ENCODE measurements around the gene RPL36AL.
A peak's percentile ranks its signal among the peaks of the same experiment; 100 is the strongest.

The RPL36AL gene

DNA sequence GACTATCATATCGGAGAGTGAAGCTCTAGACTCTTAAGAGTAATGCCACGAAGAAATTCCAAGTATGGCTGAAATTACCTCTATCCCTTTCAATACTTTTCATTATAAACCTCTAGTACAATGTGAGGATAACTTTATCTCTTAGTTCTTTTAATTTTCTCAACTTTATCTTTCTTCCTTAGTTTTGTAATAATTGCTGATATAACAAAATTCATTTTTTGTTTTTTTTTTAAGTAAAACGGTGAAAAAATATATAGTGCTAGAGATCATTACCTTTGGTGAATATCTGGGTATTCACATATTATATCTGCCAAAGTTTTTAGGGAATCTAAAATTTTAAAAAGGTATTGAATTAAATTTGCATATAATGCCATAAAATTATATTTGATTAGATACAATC lies 34.1 kb upstream of the RPL36AL start:
- H3K27me3 ChIP-seq (ENCODE audit: control insufficient read depth in 1 of 2, insufficient read depth in 1 of 2, low read length in 2 of 2): no peaks in the 10 kb centered on the region
- H3K9me3 ChIP-seq (ENCODE audit: control insufficient read depth, low read length): no peaks in the 10 kb centered on the region
- H2AK5ac ChIP-seq (ENCODE audit: low read length, severe bottlenecking): no peak overlapping the region
- H3K4me3 ChIP-seq (ENCODE audit: insufficient read depth in 1 of 2, low read depth in 1 of 2, low read length in 2 of 2): no peak overlapping the region
- WGBS: no CpG with 5 or more reads among the region's 3 CpGs
- H3K4ac ChIP-seq (ENCODE audit: low read depth in 1 of 2, low read length in 2 of 2): no peak overlapping the region
- no peak overlapping the region for H3K23ac ChIP-seq (ENCODE audit: low read length in 2 of 2)
- H3K9ac ChIP-seq (ENCODE audit: low read length): no peak overlapping the region
- no peak overlapping the region for H3K27ac ChIP-seq (ENCODE audit: low read length, poor library complexity, severe bottlenecking)
- DNase-seq: no peak
- no peak overlapping the region for H2BK120ac ChIP-seq (ENCODE audit: low read depth, low read length)
- H2BK5ac ChIP-seq (ENCODE audit: low read depth, low read length, poor library complexity, severe bottlenecking): no peak overlapping the region
- no peak overlapping the region for H4K91ac ChIP-seq (ENCODE audit: low read length)
- no peak overlapping the region for H2BK12ac ChIP-seq (ENCODE audit: low read length in 2 of 2)
- no peak overlapping the region for H4K8ac ChIP-seq (ENCODE audit: low read length)
- H3K36me3 ChIP-seq (ENCODE audit: control insufficient read depth in 1 of 2, insufficient read depth in 2 of 2, low read depth in 1 of 2, low read length in 2 of 2): peaks cover 0 to 11% of the 10 kb centered on the region in 2 experiments
- no peak overlapping the region for H2AFZ ChIP-seq (ENCODE audit: low read depth, low read length)
- H2BK15ac ChIP-seq (ENCODE audit: low read depth, poor library complexity, severe bottlenecking): no peak overlapping the region
- no peak overlapping the region for H3K18ac ChIP-seq (ENCODE audit: low read depth in 1 of 2, low read length in 2 of 2)
- H3K4me2 ChIP-seq (ENCODE audit: low read length, poor library complexity, severe bottlenecking): no peak overlapping the region
- no peak overlapping the region for H3K14ac ChIP-seq (ENCODE audit: low read length in 2 of 2)
- peaks cover 5% of the 10 kb centered on the region for H3K79me1 ChIP-seq (replicated peaks; ENCODE audit: low read length, poor library complexity, severe bottlenecking)
- H3K4me1 ChIP-seq (ENCODE audit: control insufficient read depth, insufficient read depth, low read depth, low read length): peaks cover 3% of the 10 kb centered on the region

DNA sequence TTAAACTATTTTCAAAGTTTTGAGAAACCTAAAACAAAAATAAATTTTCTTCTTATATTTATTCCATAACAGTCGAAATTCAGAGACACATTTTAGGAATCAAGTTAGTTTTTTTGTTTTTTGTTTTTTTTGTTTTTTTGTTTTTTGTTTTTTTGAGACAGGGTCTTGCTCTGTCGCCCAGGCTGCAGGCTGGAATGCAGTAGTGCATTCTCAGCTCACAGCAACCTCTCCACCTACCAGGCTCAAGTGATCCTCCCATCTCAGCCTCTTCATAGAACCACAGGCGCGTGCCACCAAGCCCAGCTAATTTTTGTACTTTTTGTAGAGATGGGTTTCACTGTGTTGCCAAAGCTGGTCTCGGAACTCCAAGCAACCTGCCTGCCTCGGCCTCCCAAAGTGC lies 33.1 kb upstream of the RPL36AL start:
- Histone ChIP-seq H3K4me2 (ENCODE audit: low read length, poor library complexity, severe bottlenecking) (no peak overlapping the region), H3K23ac (ENCODE audit: low read length in 2 of 2) (no peak overlapping the region), H4K91ac (ENCODE audit: low read length) (no peak overlapping the region), H3K4me1 (ENCODE audit: control insufficient read depth, insufficient read depth, low read depth, low read length) (peaks cover 3% of the 10 kb centered on the region), H2BK12ac (ENCODE audit: low read length in 2 of 2) (no peak overlapping the region), H2AK5ac (ENCODE audit: low read length, severe bottlenecking) (no peak overlapping the region), H3K27me3 (ENCODE audit: control insufficient read depth in 1 of 2, insufficient read depth in 1 of 2, low read length in 2 of 2) (no peaks in the 10 kb centered on the region), H3K9me3 (ENCODE audit: control insufficient read depth, low read length) (no peaks in the 10 kb centered on the region), H2AFZ (ENCODE audit: low read depth, low read length) (no peak overlapping the region), H2BK120ac (ENCODE audit: low read depth, low read length) (no peak overlapping the region), H4K8ac (ENCODE audit: low read length) (no peak overlapping the region), H3K79me1 (replicated peaks; ENCODE audit: low read length, poor library complexity, severe bottlenecking) (peaks cover 7% of the 10 kb centered on the region), H3K4ac (ENCODE audit: low read depth in 1 of 2, low read length in 2 of 2) (no peak overlapping the region), H3K14ac (ENCODE audit: low read length in 2 of 2) (no peak overlapping the region), H3K18ac (ENCODE audit: low read depth in 1 of 2, low read length in 2 of 2) (no peak overlapping the region), H3K27ac (ENCODE audit: low read length, poor library complexity, severe bottlenecking) (no peak overlapping the region), H3K9ac (ENCODE audit: low read length) (no peak overlapping the region), H3K4me3 (ENCODE audit: insufficient read depth in 1 of 2, low read depth in 1 of 2, low read length in 2 of 2) (no peak overlapping the region), H2BK5ac (ENCODE audit: low read depth, low read length, poor library complexity, severe bottlenecking) (no peak overlapping the region), H3K36me3 (ENCODE audit: control insufficient read depth in 1 of 2, insufficient read depth in 2 of 2, low read depth in 1 of 2, low read length in 2 of 2) (peaks cover 0 to 11% of the 10 kb centered on the region in 2 experiments), H2BK15ac (ENCODE audit: low read depth, poor library complexity, severe bottlenecking) (no peak overlapping the region)
- DNase-seq: no peak
- WGBS: 100% methylated on average over 2 of the region's 6 CpGs

DNA sequence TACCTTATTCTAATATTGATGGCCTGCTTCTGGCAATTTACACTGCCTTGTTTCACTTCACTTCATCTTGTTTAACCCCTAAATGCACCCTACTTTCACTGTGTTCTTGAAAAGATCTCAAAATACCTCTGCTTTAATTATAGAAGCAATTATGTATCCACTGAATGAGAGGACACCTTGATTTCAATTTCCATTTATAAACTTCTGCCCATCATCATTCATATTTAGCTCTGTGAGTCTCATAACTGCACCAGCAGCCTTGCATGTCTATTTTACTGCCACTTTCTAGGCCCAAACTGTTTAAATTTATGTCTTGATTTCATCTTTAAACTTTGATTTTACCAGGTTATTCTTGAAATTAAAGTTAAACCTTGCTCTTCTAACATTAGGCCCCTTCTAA lies 21.7 kb upstream of the RPL36AL start:
- no peak overlapping the region for H3K14ac ChIP-seq (ENCODE audit: low read length in 2 of 2)
- no peak overlapping the region for H3K4me3 ChIP-seq (ENCODE audit: insufficient read depth in 1 of 2, low read depth in 1 of 2, low read length in 2 of 2)
- no peaks in the 10 kb centered on the region for H3K9me3 ChIP-seq (ENCODE audit: control insufficient read depth, low read length)
- no peak overlapping the region for H2BK5ac ChIP-seq (ENCODE audit: low read depth, low read length, poor library complexity, severe bottlenecking)
- H3K18ac ChIP-seq (ENCODE audit: low read depth in 1 of 2, low read length in 2 of 2): no peak overlapping the region
- no peak overlapping the region for H2AFZ ChIP-seq (ENCODE audit: low read depth, low read length)
- no peaks in the 10 kb centered on the region for H3K27me3 ChIP-seq (ENCODE audit: control insufficient read depth in 1 of 2, insufficient read depth in 1 of 2, low read length in 2 of 2)
- peak overlapping the region; percentile 31 for H3K27ac ChIP-seq (ENCODE audit: low read length, poor library complexity, severe bottlenecking)
- DNase-seq: no peak
- H3K23ac ChIP-seq (ENCODE audit: low read length in 2 of 2): no peak overlapping the region
- no peak overlapping the region for H2BK120ac ChIP-seq (ENCODE audit: low read depth, low read length)
- no peak overlapping the region for H3K4ac ChIP-seq (ENCODE audit: low read depth in 1 of 2, low read length in 2 of 2)
- no peak overlapping the region for H2BK12ac ChIP-seq (ENCODE audit: low read length in 2 of 2)
- no peak overlapping the region for H4K8ac ChIP-seq (ENCODE audit: low read length)
- H3K4me1 ChIP-seq (ENCODE audit: control insufficient read depth, insufficient read depth, low read depth, low read length): peaks cover 1% of the 10 kb centered on the region
- no peak overlapping the region for H4K91ac ChIP-seq (ENCODE audit: low read length)
- H3K9ac ChIP-seq (ENCODE audit: low read length): peak overlapping the region; percentile 30
- H2BK15ac ChIP-seq (ENCODE audit: low read depth, poor library complexity, severe bottlenecking): no peak overlapping the region
- H3K79me1 ChIP-seq (replicated peaks; ENCODE audit: low read length, poor library complexity, severe bottlenecking): peaks cover 20% of the 10 kb centered on the region
- H3K4me2 ChIP-seq (ENCODE audit: low read length, poor library complexity, severe bottlenecking): no peak overlapping the region
- peaks cover 7 to 44% of the 10 kb centered on the region in 2 experiments for H3K36me3 ChIP-seq (ENCODE audit: control insufficient read depth in 1 of 2, insufficient read depth in 2 of 2, low read depth in 1 of 2, low read length in 2 of 2)
- H2AK5ac ChIP-seq (ENCODE audit: low read length, severe bottlenecking): no peak overlapping the region

DNA sequence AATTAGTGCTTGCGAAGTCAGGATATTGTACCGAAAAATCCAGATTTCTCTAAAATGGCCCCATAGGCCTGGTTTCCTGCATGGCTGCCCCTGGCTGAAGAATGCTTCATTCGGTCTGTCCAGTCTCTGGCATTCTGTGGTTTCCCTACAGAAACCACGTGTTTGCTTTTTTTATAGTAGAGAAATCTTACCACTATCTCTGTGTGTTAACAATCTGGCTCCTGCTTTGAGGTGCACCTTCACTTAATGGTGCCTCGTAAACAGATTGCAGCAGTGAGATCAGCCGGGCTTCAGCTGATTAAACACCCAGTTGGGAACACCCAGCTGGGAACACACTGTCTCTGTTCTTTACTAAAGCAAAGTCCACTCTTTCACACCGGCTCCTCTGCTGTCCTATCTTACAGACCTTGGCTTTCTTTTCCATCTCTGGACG lies 21.3 kb upstream of the RPL36AL start:
- no peak overlapping the region for H3K4ac ChIP-seq (ENCODE audit: low read depth in 1 of 2, low read length in 2 of 2)
- H3K9me3 ChIP-seq (ENCODE audit: control insufficient read depth, low read length): no peaks in the 10 kb centered on the region
- H2BK5ac ChIP-seq (ENCODE audit: low read depth, low read length, poor library complexity, severe bottlenecking): no peak overlapping the region
- H3K4me1 ChIP-seq (ENCODE audit: control insufficient read depth, insufficient read depth, low read depth, low read length): peaks cover 1% of the 10 kb centered on the region
- no peak overlapping the region for H3K4me3 ChIP-seq (ENCODE audit: insufficient read depth in 1 of 2, low read depth in 1 of 2, low read length in 2 of 2)
- peak overlapping the region; percentile 67 for H3K27ac ChIP-seq (ENCODE audit: low read length, poor library complexity, severe bottlenecking)
- peak; percentile 45 for DNase-seq
- peak overlapping the region; percentile 14 for H4K8ac ChIP-seq (ENCODE audit: low read length)
- no peak overlapping the region for H3K14ac ChIP-seq (ENCODE audit: low read length in 2 of 2)
- H3K27me3 ChIP-seq (ENCODE audit: control insufficient read depth in 1 of 2, insufficient read depth in 1 of 2, low read length in 2 of 2): no peaks in the 10 kb centered on the region
- no peak overlapping the region for H2AFZ ChIP-seq (ENCODE audit: low read depth, low read length)
- peaks cover 17% of the 10 kb centered on the region for H3K79me1 ChIP-seq (replicated peaks; ENCODE audit: low read length, poor library complexity, severe bottlenecking)
- H3K18ac ChIP-seq (ENCODE audit: low read depth in 1 of 2, low read length in 2 of 2): peak overlapping the region in 1 of 2 experiments; percentile 49
- no peak overlapping the region for H2AK5ac ChIP-seq (ENCODE audit: low read length, severe bottlenecking)
- H2BK12ac ChIP-seq (ENCODE audit: low read length in 2 of 2): no peak overlapping the region
- H3K9ac ChIP-seq (ENCODE audit: low read length): peak overlapping the region; percentile 30
- H3K4me2 ChIP-seq (ENCODE audit: low read length, poor library complexity, severe bottlenecking): peak overlapping the region; percentile 7
- H2BK120ac ChIP-seq (ENCODE audit: low read depth, low read length): no peak overlapping the region
- WGBS: 63% methylated on average over 8 of the region's 8 CpGs
- H3K23ac ChIP-seq (ENCODE audit: low read length in 2 of 2): no peak overlapping the region
- H3K36me3 ChIP-seq (ENCODE audit: control insufficient read depth in 1 of 2, insufficient read depth in 2 of 2, low read depth in 1 of 2, low read length in 2 of 2): peaks cover 7 to 43% of the 10 kb centered on the region in 2 experiments
- no peak overlapping the region for H2BK15ac ChIP-seq (ENCODE audit: low read depth, poor library complexity, severe bottlenecking)
- no peak overlapping the region for H4K91ac ChIP-seq (ENCODE audit: low read length)
